ENCODE measurements around the gene COG4. TPM values are rescaled to one million over a fixed set of nuclear protein-coding genes. Genes with fewer than 3 reads are reported as not detected.
A peak's percentile ranks its signal among the peaks of the same experiment; 100 is the strongest.

COG4 gene
- total RNA-seq, 1 experiment from 2014 or later = 54.2 TPM

DNA sequence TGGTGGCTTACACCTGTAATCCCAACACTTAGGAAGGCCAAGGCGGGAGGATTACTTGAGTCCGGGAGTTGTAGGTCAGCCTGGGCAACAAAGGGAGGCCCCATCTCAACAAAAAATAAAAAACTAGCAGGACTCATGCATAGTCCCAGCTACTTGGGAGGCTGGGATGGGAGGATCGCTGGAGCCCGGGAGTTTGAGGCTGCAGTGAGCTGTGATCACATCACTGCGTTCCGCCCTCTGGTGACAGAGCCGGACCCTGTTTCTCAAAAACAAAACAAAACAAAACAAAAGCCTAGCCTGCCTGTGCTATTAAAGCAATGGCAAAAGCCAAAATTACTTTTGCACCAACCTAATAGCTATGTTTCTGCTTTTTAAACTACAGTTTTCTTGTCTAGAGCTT is 67.4 kb downstream of the COG4 start:
- no peaks in the 10 kb centered on the region for H3K9me3 ChIP-seq (ENCODE audit: control insufficient read depth in 1 of 2, insufficient read depth in 1 of 2, low read depth in 1 of 2, low read length in 2 of 2)
- no peak overlapping the region for H3K27ac ChIP-seq (ENCODE audit: low read depth, low read length)
- no peak overlapping the region for H2AFZ ChIP-seq (ENCODE audit: low read depth, low read length, poor library complexity, severe bottlenecking)
- H3K4me1 ChIP-seq (ENCODE audit: control insufficient read depth in 1 of 2, insufficient read depth in 2 of 2, low read length in 2 of 2) = peaks cover 3 to 20% of the 10 kb centered on the region in 2 experiments; a peak in 2 of 4 replicates
- RAD21 ChIA-PET (ENCODE audit: low non-redundant PET in 1 of 2, low total read pairs in 2 of 2, uncharacterized antibody in 2 of 2, unreplicated experiment in 2 of 2) = no interaction called here
- no peaks in the 10 kb centered on the region for H3K9me2 ChIP-seq (ENCODE audit: insufficient read depth)
- no peaks in the 10 kb centered on the region for H4K20me1 ChIP-seq (ENCODE audit: insufficient read depth)
- ATAC-seq = no peak
- TF ChIP-seq RAD21 (IDR thresholded peaks at IDR 0.05; ENCODE audit: low read depth) = peak; percentile 57
- 0 out of 2 replicates have a peak, but pooled peaks have one; percentile 65 for TF ChIP-seq CBX3 (IDR thresholded peaks at IDR 0.05; ENCODE audit: low read depth)
- TF ChIP-seq ELF1 (IDR thresholded peaks at IDR 0.05; ENCODE audit: borderline replicate concordance, low read depth) = no peak
- TF ChIP-seq SRF (IDR thresholded peaks at IDR 0.05; ENCODE audit: low read depth) = no peak
- TF ChIP-seq, protein P1, sequence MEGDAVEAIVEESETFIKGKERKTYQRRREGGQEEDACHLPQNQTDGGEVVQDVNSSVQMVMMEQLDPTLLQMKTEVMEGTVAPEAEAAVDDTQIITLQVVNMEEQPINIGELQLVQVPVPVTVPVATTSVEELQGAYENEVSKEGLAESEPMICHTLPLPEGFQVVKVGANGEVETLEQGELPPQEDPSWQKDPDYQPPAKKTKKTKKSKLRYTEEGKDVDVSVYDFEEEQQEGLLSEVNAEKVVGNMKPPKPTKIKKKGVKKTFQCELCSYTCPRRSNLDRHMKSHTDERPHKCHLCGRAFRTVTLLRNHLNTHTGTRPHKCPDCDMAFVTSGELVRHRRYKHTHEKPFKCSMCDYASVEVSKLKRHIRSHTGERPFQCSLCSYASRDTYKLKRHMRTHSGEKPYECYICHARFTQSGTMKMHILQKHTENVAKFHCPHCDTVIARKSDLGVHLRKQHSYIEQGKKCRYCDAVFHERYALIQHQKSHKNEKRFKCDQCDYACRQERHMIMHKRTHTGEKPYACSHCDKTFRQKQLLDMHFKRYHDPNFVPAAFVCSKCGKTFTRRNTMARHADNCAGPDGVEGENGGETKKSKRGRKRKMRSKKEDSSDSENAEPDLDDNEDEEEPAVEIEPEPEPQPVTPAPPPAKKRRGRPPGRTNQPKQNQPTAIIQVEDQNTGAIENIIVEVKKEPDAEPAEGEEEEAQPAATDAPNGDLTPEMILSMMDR (IDR thresholded peaks at IDR 0.05 in 2 of 3, conservative IDR thresholded peaks at IDR 0.05 in 1 of 3; ENCODE audit: borderline replicate concordance in 1 of 3, insufficient read depth in 1 of 3, low read depth in 2 of 3, low read length in 2 of 3) = peak; percentile 10 to 33 (median 10); a peak in 1 of 6 replicates
- no peak for TF ChIP-seq CEBPB (IDR thresholded peaks at IDR 0.05; ENCODE audit: low read depth)
- peak overlapping the region; percentile 81 for H3K4me2 ChIP-seq (ENCODE audit: low read length)
- no peaks in the 10 kb centered on the region for H3K27me3 ChIP-seq (ENCODE audit: insufficient read depth, low read length)
- DNase-seq (ENCODE audit: low read depth, low spot score) = no peak
- no peak overlapping the region for H3K9ac ChIP-seq (ENCODE audit: low read length)
- no peaks in the 10 kb centered on the region for H3K79me2 ChIP-seq (ENCODE audit: insufficient read depth, low read length)
- POLR2A ChIA-PET = no interaction called here
- no peaks in the 10 kb centered on the region for H3K36me3 ChIP-seq (ENCODE audit: control insufficient read depth in 1 of 2, insufficient read depth in 2 of 2, low read length in 2 of 2)
- H3K4me3 ChIP-seq (replicated peaks in 1 of 2; ENCODE audit: low read depth in 1 of 2, low read length in 2 of 2) = peak overlapping the region in 1 of 2 experiments; percentile 90; a peak in 2 of 4 replicates
- intact Hi-C loops (cut with micrococcal nuclease) = loop anchor here (1.0 to 2.0 kb wide), 2 partner anchors 61 to 75 kb away; no protein-coding TSS in a partner anchor
- CTCF ChIA-PET = interaction anchor here (0.6 to 1.1 kb wide), 3 partner anchors 15 to 1436 kb away, joined by 3 to 4 read pairs (median 3); no protein-coding TSS in a partner anchor
- BruUV-seq (replicated peaks) = no TSS peak
